ENCODE results near the gene HACL1.
"Not testable (repeated sequence)": the region's sequence is repeated elsewhere in the genome, so short reads cannot be mapped to it uniquely, and the experiment has no call there.

The HACL1 gene

GRCh38 chr3:15634671-15635070, 33.3 kb upstream of the HACL1 start:
- H3K36me3 ChIP-seq (ENCODE audit: insufficient read depth, low read length), result no peaks in the 10 kb centered on the region
- peaks cover 50% of the 10 kb centered on the region for H3K4me1 ChIP-seq (ENCODE audit: insufficient read depth, low read length)
- H3K9ac ChIP-seq (ENCODE audit: low read depth, low read length), result no peak overlapping the region
- no peaks in the 10 kb centered on the region for H3K9me3 ChIP-seq (ENCODE audit: control insufficient read depth, insufficient read depth, low read length)

DNA sequence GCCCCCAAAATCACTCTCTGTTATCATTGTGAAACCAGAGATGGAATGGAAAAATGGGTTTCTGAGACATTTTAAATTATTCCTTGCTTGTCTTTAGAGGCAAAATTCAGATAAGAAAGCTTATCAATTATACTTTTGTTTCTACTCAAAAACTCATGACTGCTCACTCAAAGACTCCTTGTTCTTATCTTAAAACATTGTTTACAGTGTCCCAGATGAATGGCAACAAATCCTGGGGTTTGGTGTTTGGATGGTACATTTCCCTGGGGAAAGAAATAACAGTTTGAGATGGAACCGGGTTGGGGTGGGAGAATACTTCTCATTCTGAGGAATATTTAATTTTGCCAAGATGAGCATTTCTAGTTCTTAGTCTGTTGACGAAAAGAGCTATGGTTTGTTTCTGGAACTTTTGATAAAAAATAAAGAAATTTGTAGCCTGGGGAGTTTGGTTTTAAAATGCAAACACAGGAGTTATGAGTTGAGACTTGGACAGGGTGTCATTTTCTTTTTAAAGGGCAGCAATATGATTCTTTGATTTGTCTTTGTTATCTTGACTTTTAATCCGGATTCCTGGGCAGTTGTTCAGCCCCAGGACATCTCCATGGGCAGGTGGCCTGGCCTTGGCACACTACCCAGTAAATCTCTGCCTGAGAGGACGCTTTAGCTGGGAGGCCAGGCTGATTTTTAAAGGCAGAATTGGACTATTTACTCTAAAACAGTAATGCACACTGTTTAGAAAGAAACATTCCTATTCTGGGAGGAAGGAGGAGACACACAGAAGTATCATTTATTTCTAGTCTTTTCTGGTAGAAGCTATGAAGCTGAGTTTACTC, 32.6 kb upstream of the HACL1 start:
- Histone ChIP-seq H3K9me3 (ENCODE audit: control insufficient read depth, insufficient read depth, low read length) (no peaks in the 10 kb centered on the region), H3K36me3 (ENCODE audit: insufficient read depth, low read length) (no peaks in the 10 kb centered on the region), H3K9ac (ENCODE audit: low read depth, low read length) (no peak overlapping the region), H3K4me1 (ENCODE audit: insufficient read depth, low read length) (peaks cover 50% of the 10 kb centered on the region)

GRCh38 chr3:15633159-15633558, 31.8 kb upstream of the HACL1 start:
- Histone ChIP-seq H3K36me3 (ENCODE audit: insufficient read depth, low read length) (no peaks in the 10 kb centered on the region), H3K9me3 (ENCODE audit: control insufficient read depth, insufficient read depth, low read length) (no peaks in the 10 kb centered on the region), H3K9ac (ENCODE audit: low read depth, low read length) (no peak overlapping the region), H3K4me1 (ENCODE audit: insufficient read depth, low read length) (peaks cover 50% of the 10 kb centered on the region)

DNA sequence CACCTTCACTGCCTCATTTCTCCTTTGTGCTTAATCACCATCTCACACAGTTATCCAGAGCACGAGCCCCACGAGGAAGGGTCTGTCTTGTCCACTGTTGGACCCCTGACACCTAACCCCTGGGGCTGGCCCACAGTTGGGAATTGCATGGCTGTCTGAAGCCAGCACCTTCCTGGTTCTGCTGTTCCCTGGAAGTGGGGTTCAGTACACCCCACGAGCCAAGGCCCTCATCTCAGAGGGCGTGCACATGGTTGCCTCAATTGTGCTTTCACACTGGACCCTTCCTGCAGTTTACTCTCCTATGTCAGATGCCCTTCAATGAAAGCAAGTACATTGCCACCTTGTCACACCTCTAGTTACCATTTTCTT, 30.8 kb upstream of the HACL1 start:
- H3K4me1 ChIP-seq (ENCODE audit: insufficient read depth, low read length), result peaks cover 50% of the 10 kb centered on the region
- no peaks in the 10 kb centered on the region for H3K9me3 ChIP-seq (ENCODE audit: control insufficient read depth, insufficient read depth, low read length)
- no peaks in the 10 kb centered on the region for H3K36me3 ChIP-seq (ENCODE audit: insufficient read depth, low read length)
- H3K9ac ChIP-seq (ENCODE audit: low read depth, low read length), result no peak overlapping the region

DNA sequence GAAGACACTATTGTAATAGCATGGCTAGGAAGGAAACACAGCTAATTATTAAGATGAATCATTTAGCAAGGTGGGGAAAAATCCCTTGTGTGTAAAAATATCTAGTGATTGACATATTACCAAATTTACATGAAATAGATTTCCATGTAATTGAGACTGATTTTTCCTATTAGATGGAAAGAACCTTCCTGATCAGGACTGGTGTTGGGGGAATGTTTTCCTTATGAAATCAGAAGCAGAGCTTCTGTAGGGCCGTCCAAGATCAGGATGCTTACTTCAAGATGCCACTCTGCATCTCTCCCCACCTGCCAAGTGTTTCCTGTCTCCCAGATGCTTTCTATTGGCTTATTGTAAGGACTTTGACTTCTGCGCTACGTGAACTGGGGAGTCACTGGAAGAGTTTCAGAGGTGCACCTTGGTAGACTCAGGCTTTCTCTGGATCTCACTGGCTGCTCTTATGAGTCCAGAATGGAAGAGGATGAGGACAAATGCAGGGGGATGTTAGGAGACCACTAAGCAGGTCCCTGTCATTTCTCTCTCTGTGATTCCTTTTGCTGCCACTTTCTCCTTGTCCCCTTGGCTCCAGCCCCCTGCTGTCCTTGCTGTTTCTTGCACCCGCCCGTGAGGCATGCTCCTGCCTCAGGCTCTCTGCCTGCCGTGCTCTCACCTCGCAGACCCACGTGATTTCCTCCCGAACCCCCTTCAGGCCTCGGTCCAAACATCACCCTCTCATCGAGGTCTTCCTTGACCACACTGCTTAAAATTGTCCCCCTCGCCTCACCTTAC, 30.2 kb upstream of the HACL1 start:
- Histone ChIP-seq H3K4me1 (ENCODE audit: insufficient read depth, low read length) (peaks cover 50% of the 10 kb centered on the region), H3K9ac (ENCODE audit: low read depth, low read length) (no peak overlapping the region), H3K36me3 (ENCODE audit: insufficient read depth, low read length) (no peaks in the 10 kb centered on the region), H3K9me3 (ENCODE audit: control insufficient read depth, insufficient read depth, low read length) (no peaks in the 10 kb centered on the region)

- peaks cover 44% of the 10 kb centered on the region for H3K4me1 ChIP-seq (ENCODE audit: insufficient read depth, low read length)
- no peak overlapping the region for H3K9ac ChIP-seq (ENCODE audit: low read depth, low read length)
- H3K36me3 ChIP-seq (ENCODE audit: insufficient read depth, low read length), result no peaks in the 10 kb centered on the region
- no peaks in the 10 kb centered on the region for H3K9me3 ChIP-seq (ENCODE audit: control insufficient read depth, insufficient read depth, low read length)
Observed at GRCh38 chr3:15630646-15631350, 29.4 kb upstream of the HACL1 start.

GRCh38 chr3:15629860-15630597, 28.7 kb upstream of the HACL1 start:
- Histone ChIP-seq H3K36me3 (ENCODE audit: insufficient read depth, low read length) (no peaks in the 10 kb centered on the region), H3K4me1 (ENCODE audit: insufficient read depth, low read length) (peaks cover 43% of the 10 kb centered on the region), H3K9me3 (ENCODE audit: control insufficient read depth, insufficient read depth, low read length) (no peaks in the 10 kb centered on the region), H3K9ac (ENCODE audit: low read depth, low read length) (no peak overlapping the region)

GRCh38 chr3:15628967-15629366, 27.6 kb upstream of the HACL1 start:
- H3K9ac ChIP-seq (ENCODE audit: low read depth, low read length), result no peak overlapping the region
- H3K9me3 ChIP-seq (ENCODE audit: control insufficient read depth, insufficient read depth, low read length), result no peaks in the 10 kb centered on the region
- H3K4me1 ChIP-seq (ENCODE audit: insufficient read depth, low read length), result peaks cover 37% of the 10 kb centered on the region
- no peaks in the 10 kb centered on the region for H3K36me3 ChIP-seq (ENCODE audit: insufficient read depth, low read length)

- Histone ChIP-seq H3K9ac (ENCODE audit: low read depth, low read length) (no peak overlapping the region), H3K36me3 (ENCODE audit: insufficient read depth, low read length) (no peaks in the 10 kb centered on the region), H3K4me1 (ENCODE audit: insufficient read depth, low read length) (no peaks in the 10 kb centered on the region), H3K9me3 (ENCODE audit: control insufficient read depth, insufficient read depth, low read length) (peaks cover 3% of the 10 kb centered on the region; the same call in 1 of the 2 replicates)
Observed at GRCh38 chr3:15623535-15624440, 22.4 kb upstream of the HACL1 start.

DNA sequence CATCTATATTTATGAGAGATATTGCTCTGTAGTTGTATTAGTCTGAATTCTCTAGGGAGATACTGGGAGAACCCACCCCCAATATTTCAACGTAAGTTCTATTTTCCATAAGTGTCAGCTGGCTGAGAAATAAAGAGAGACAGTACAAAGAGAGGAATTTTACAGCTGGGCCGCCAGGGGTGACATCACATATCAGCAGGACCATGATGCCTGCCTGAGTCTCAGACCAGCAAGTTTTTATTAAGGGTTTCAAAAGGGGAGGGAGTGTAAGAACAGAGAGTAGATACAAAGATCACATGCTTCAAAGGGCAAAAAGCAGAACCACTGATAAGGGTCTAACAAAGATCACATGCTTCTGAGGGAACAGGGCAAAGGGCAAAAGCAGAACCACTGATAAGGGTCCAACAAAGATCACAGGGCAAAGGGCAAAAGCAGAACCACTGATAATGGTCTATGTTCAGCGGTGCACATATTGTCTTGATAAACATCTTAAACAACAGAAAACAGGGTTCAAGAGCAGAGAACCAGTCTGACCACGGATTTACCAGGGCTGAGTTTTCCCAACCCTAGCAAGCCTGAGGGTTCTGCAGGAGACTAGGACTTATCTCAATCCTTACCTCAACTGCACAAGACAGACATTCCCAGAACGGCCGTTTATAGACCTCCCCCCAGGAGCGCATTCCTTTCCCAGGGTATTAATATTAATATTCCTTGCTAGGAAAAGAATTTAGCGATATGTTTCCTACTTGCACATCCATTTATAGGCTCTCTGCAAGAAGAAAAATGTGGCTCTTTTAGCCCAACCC, 18.5 kb upstream of the HACL1 start:
- not testable (repeated sequence) for H3K9ac ChIP-seq (ENCODE audit: low read depth, low read length); H3K9me3 ChIP-seq (ENCODE audit: control insufficient read depth, insufficient read depth, low read length); H3K36me3 ChIP-seq (ENCODE audit: insufficient read depth, low read length)

DNA sequence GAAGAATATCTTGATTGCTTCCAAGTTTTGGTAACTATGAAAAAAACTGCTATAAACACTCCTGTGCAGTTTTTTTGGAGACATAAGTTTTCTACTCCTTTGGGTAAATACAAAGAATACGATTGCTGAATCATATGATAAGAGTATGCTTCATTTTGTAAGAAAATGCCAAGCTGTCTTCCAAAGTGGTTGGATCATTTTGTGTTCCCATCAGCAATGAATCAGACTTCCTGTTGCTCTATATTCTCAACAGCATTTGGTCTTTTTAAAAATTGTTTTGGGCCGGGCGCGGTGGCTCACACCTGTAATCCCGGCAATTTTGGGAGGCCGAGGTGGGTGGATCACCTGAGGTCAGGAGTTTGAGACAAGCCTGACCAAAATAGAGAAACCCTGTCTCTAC, 14.7 kb upstream of the HACL1 start:
- no peak overlapping the region for H3K9ac ChIP-seq (ENCODE audit: low read depth, low read length)
- no peaks in the 10 kb centered on the region for H3K36me3 ChIP-seq (ENCODE audit: insufficient read depth, low read length)
- H3K4me1 ChIP-seq (ENCODE audit: insufficient read depth, low read length), result no peaks in the 10 kb centered on the region
- H3K9me3 ChIP-seq (ENCODE audit: control insufficient read depth, insufficient read depth, low read length), result peaks cover 3% of the 10 kb centered on the region; the same call in 1 of the 2 replicates

More for the DNA sequence above, 18.5 kb upstream of the HACL1 start:
- not testable (repeated sequence) for H3K4me1 ChIP-seq (ENCODE audit: insufficient read depth, low read length)

- Histone ChIP-seq H3K9ac (ENCODE audit: low read depth, low read length) (no peak overlapping the region), H3K4me1 (ENCODE audit: insufficient read depth, low read length) (no peaks in the 10 kb centered on the region), H3K9me3 (ENCODE audit: control insufficient read depth, insufficient read depth, low read length) (no peaks in the 10 kb centered on the region; the same call in 1 of the 2 replicates), H3K36me3 (ENCODE audit: insufficient read depth, low read length) (no peaks in the 10 kb centered on the region)
Observed at GRCh38 chr3:15614958-15615357, 13.6 kb upstream of the HACL1 start.

- no peaks in the 10 kb centered on the region for H3K9me3 ChIP-seq (ENCODE audit: control insufficient read depth, insufficient read depth, low read length)
- no peaks in the 10 kb centered on the region; the same call in 1 of the 2 replicates for H3K4me1 ChIP-seq (ENCODE audit: insufficient read depth, low read length)
- no peak overlapping the region for H3K9ac ChIP-seq (ENCODE audit: low read depth, low read length)
- H3K36me3 ChIP-seq (ENCODE audit: insufficient read depth, low read length), result no peaks in the 10 kb centered on the region
Observed at GRCh38 chr3:15612001-15612400, 10.6 kb upstream of the HACL1 start.
